ENCODE measurements around the gene ARFIP2. TPM values are rescaled to one million over a fixed set of nuclear protein-coding genes. Genes with fewer than 3 reads are reported as not detected.

ARFIP2 gene
- total RNA-seq, 1 experiment from 2014 or later = 65.0 TPM

DNA sequence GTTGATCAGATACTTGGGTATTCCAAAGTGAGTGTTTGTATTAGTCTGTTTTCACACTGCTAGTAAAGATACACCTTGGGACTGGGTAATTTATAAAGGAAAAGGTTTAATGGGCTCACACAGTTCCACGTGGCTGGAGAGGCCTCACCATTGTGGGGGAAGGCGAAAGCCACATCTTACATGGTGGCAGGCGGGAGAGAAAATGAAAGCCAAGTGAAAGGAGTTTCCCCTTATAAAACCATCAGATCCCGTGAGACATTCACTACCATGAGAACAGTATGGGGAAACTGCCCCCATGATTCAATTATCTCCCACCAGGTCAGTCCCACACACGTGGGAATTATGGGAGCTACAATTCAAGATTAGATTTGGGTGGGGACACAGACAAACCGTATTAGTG lies 7.2 kb upstream of the ARFIP2 start:
- ChIA-PET POLR2A (ENCODE audit: low non-redundant PET) (no interaction called here), CTCF (no interaction called here)
- DNase-seq (ENCODE audit: low spot score) = no peak
- no peak for TF ChIP-seq CTCF (conservative IDR thresholded peaks at IDR 0.05; ENCODE audit: low read depth, low read length)
- no peak for TF ChIP-seq EZH2 (IDR thresholded peaks at IDR 0.05; ENCODE audit: borderline replicate concordance, low read depth, low read length, poor library complexity, severe bottlenecking)
- no TSS peak for BruUV-seq (replicated peaks)
- H3K9me3 ChIP-seq (ENCODE audit: low read depth, low read length, poor library complexity, severe bottlenecking) = no peaks in the 10 kb centered on the region
- H3K4me1 ChIP-seq (ENCODE audit: insufficient read depth, low read length, poor library complexity, severe bottlenecking) = no peaks in the 10 kb centered on the region
- no peak overlapping the region for H3K27ac ChIP-seq (ENCODE audit: low read depth, low read length, poor library complexity, severe bottlenecking)
- no peaks in the 10 kb centered on the region for H3K27me3 ChIP-seq (replicated peaks; ENCODE audit: insufficient read depth, low read depth, low read length, poor library complexity)
- H3K4me3 ChIP-seq (ENCODE audit: low read depth, low read length, poor library complexity, severe bottlenecking) = no peak overlapping the region
- intact Hi-C loops (cut with micrococcal nuclease; ENCODE audit: unreplicated experiment) = no loop called here
- peaks cover 53% of the 10 kb centered on the region for H3K36me3 ChIP-seq (ENCODE audit: insufficient read depth, low read length, poor library complexity, severe bottlenecking)

GRCh38 chr11:6486938-6487337 lies 5.8 kb upstream of the ARFIP2 start:
- ChIA-PET POLR2A (ENCODE audit: low non-redundant PET) (no interaction called here), CTCF (no interaction called here)
- no peak for DNase-seq (ENCODE audit: low spot score)
- no TSS peak for BruUV-seq (replicated peaks)
- H3K9me3 ChIP-seq (ENCODE audit: low read depth, low read length, poor library complexity, severe bottlenecking) = no peaks in the 10 kb centered on the region
- peaks cover 9% of the 10 kb centered on the region for H3K4me1 ChIP-seq (ENCODE audit: insufficient read depth, low read length, poor library complexity, severe bottlenecking)
- no peak for TF ChIP-seq CTCF (conservative IDR thresholded peaks at IDR 0.05; ENCODE audit: low read depth, low read length)
- TF ChIP-seq EZH2 (IDR thresholded peaks at IDR 0.05; ENCODE audit: borderline replicate concordance, low read depth, low read length, poor library complexity, severe bottlenecking) = no peak
- intact Hi-C loops (cut with micrococcal nuclease; ENCODE audit: unreplicated experiment) = no loop called here
- no peaks in the 10 kb centered on the region for H3K27me3 ChIP-seq (replicated peaks; ENCODE audit: insufficient read depth, low read depth, low read length, poor library complexity)
- H3K36me3 ChIP-seq (ENCODE audit: insufficient read depth, low read length, poor library complexity, severe bottlenecking) = peaks cover 58% of the 10 kb centered on the region
- H3K27ac ChIP-seq (ENCODE audit: low read depth, low read length, poor library complexity, severe bottlenecking) = no peak overlapping the region
- H3K4me3 ChIP-seq (ENCODE audit: low read depth, low read length, poor library complexity, severe bottlenecking) = no peak overlapping the region

- POLR2A ChIA-PET (ENCODE audit: low non-redundant PET) = no interaction called here
- no TSS peak for BruUV-seq (replicated peaks)
- Histone ChIP-seq H3K9me3 (ENCODE audit: low read depth, low read length, poor library complexity, severe bottlenecking) (no peaks in the 10 kb centered on the region), H3K4me1 (ENCODE audit: insufficient read depth, low read length, poor library complexity, severe bottlenecking) (peaks cover 9% of the 10 kb centered on the region), H3K4me3 (ENCODE audit: low read depth, low read length, poor library complexity, severe bottlenecking) (no peak overlapping the region), H3K27me3 (replicated peaks; ENCODE audit: insufficient read depth, low read depth, low read length, poor library complexity) (no peaks in the 10 kb centered on the region), H3K27ac (ENCODE audit: low read depth, low read length, poor library complexity, severe bottlenecking) (no peak overlapping the region), H3K36me3 (ENCODE audit: insufficient read depth, low read length, poor library complexity, severe bottlenecking) (peaks cover 55% of the 10 kb centered on the region)
- DNase-seq (ENCODE audit: low spot score) = no peak
- TF ChIP-seq EZH2 (IDR thresholded peaks at IDR 0.05; ENCODE audit: borderline replicate concordance, low read depth, low read length, poor library complexity, severe bottlenecking) (no peak), CTCF (conservative IDR thresholded peaks at IDR 0.05; ENCODE audit: low read depth, low read length) (no peak)
- CTCF ChIA-PET = no interaction called here
- intact Hi-C loops (cut with micrococcal nuclease; ENCODE audit: unreplicated experiment) = no loop called here
Measured at GRCh38 chr11:6486256-6486655, 5.1 kb upstream of the ARFIP2 start.
